ENCODE results near the gene AOPEP.
"Not testable (repeated sequence)": the region's sequence is repeated elsewhere in the genome, so short reads cannot be mapped to it uniquely, and the experiment has no call there.

The AOPEP gene

GRCh38 chr9:94941211-94941875, 214.8 kb downstream of the AOPEP start:
- DNase-seq = no peak

GRCh38 chr9:94944626-94945025, 218.1 kb downstream of the AOPEP start:
- DNase-seq = no peak

GRCh38 chr9:94945197-94946144, 219.0 kb downstream of the AOPEP start:
- no peak for DNase-seq

- no peak for DNase-seq
Measured at GRCh38 chr9:94946256-94946655, 219.8 kb downstream of the AOPEP start.

GRCh38 chr9:94948567-94949235, 222.2 kb downstream of the AOPEP start:
- DNase-seq = no peak

- DNase-seq = no peak
Measured at GRCh38 chr9:94949370-94949769, 222.9 kb downstream of the AOPEP start.

- no peak for DNase-seq
Measured at GRCh38 chr9:94950040-94950578, 223.6 kb downstream of the AOPEP start.

GRCh38 chr9:94950579-94951323, 224.3 kb downstream of the AOPEP start:
- no peak for DNase-seq

GRCh38 chr9:94951324-94952135, 225.0 kb downstream of the AOPEP start:
- no peak for DNase-seq

- no peak for DNase-seq
Measured at GRCh38 chr9:94952565-94953373, 226.3 kb downstream of the AOPEP start.

GRCh38 chr9:94956731-94957130, 230.2 kb downstream of the AOPEP start:
- no peak for DNase-seq

- no peak for DNase-seq
Measured at GRCh38 chr9:94960964-94961363, 234.5 kb downstream of the AOPEP start.

GRCh38 chr9:94961870-94962269, 235.4 kb downstream of the AOPEP start:
- DNase-seq = no peak

GRCh38 chr9:94965631-94966030, 239.1 kb downstream of the AOPEP start:
- DNase-seq = not testable (repeated sequence)

GRCh38 chr9:94966046-94966445, 239.5 kb downstream of the AOPEP start:
- DNase-seq = not testable (repeated sequence)

GRCh38 chr9:94967482-94967881, 241.0 kb downstream of the AOPEP start:
- DNase-seq = no peak

GRCh38 chr9:94971378-94972131, 245.1 kb downstream of the AOPEP start:
- no peak for DNase-seq

- no peak for DNase-seq
Measured at GRCh38 chr9:94973451-94973941, 247.0 kb downstream of the AOPEP start.

- DNase-seq = no peak
Measured at GRCh38 chr9:94974154-94974879, 247.8 kb downstream of the AOPEP start.

Data from GDM1 (cell line).